ACHN (cell line): Measurements from ENCODE around the gene RNF212.

Source experiments
- DNase-seq: peaks from one replicate; pipeline ENCODE4 v3.0.0-alpha.2; 2015
- in situ Hi-C: cut with HindIII; loops from 2 replicates; pipeline ENCODE4 v1.10.0; 2017; ENCODE audit warnings: low sequenced_read_pairs, low pct_ligation_motif_present, low pct_unique_long_range_greater_than_20kb

RNF212 gene

GRCh38 chr4:1078490-1078889 lies 34.9 kb downstream of the RNF212 start:
- in situ Hi-C loops: no loop called here
- no peak for DNase-seq

GRCh38 chr4:1077711-1078477 lies 35.5 kb downstream of the RNF212 start:
- in situ Hi-C loops: no loop called here
- DNase-seq: no peak

- in situ Hi-C loops: no loop called here
- no peak for DNase-seq
Measured at GRCh38 chr4:1075809-1076699, 37.3 kb downstream of the RNF212 start.

- DNase-seq: no peak
- in situ Hi-C loops: no loop called here
Measured at GRCh38 chr4:1075225-1075624, 38.1 kb downstream of the RNF212 start.

- no peak for DNase-seq
- in situ Hi-C loops: no loop called here
Measured at GRCh38 chr4:1074077-1074476, 39.3 kb downstream of the RNF212 start.

- peak; percentile 73 for DNase-seq
- in situ Hi-C loops: no loop called here
Measured at GRCh38 chr4:1072830-1073446, 40.4 kb downstream of the RNF212 start.

GRCh38 chr4:1069394-1069793 lies 44.0 kb downstream of the RNF212 start:
- DNase-seq: no peak
- in situ Hi-C loops: no loop called here

GRCh38 chr4:1065732-1066131 lies 47.6 kb downstream of the RNF212 start:
- in situ Hi-C loops: no loop called here
- DNase-seq: no peak

GRCh38 chr4:1062419-1062818 lies 50.9 kb downstream of the RNF212 start:
- no peak for DNase-seq
- in situ Hi-C loops: no loop called here

GRCh38 chr4:1061760-1062159 lies 51.6 kb downstream of the RNF212 start:
- DNase-seq: no peak
- in situ Hi-C loops: no loop called here

GRCh38 chr4:1061056-1061700 lies 52.2 kb downstream of the RNF212 start:
- DNase-seq: no peak
- in situ Hi-C loops: no loop called here

GRCh38 chr4:1060621-1061020 lies 52.7 kb downstream of the RNF212 start:
- in situ Hi-C loops: no loop called here
- no peak for DNase-seq

GRCh38 chr4:1060121-1060520 lies 53.2 kb downstream of the RNF212 start:
- in situ Hi-C loops: no loop called here

GRCh38 chr4:1058997-1059665 lies 54.2 kb downstream of the RNF212 start:
- DNase-seq: no peak
- in situ Hi-C loops: no loop called here

More at GRCh38 chr4:1060121-1060520, 53.2 kb downstream of the RNF212 start:
- no peak for DNase-seq

GRCh38 chr4:1058198-1058996 lies 55.0 kb downstream of the RNF212 start:
- DNase-seq: no peak
- in situ Hi-C loops: no loop called here

- in situ Hi-C loops: no loop called here
- no peak for DNase-seq
Measured at GRCh38 chr4:1057403-1057745, 56.0 kb downstream of the RNF212 start.

GRCh38 chr4:1056671-1057402 lies 56.5 kb downstream of the RNF212 start:
- in situ Hi-C loops: no loop called here
- DNase-seq: no peak
